Gastroesophageal sphincter (tissue), 3 donors: Measurements from ENCODE around the gene UROC1.

Source experiments
- CTCF ChIP-seq, 4 experiments: fragments of 200-600 bp in 2 of 4; fragments of 450-650 bp in 2 of 4; sonication (generic) in 1 of 4; IDR thresholded peaks; one replicate each; pipeline ENCODE4 v1.5.1; 2017 to 2019; ENCODE audit warnings: antibody characterized with exemption in 4 of 4, mild to moderate bottlenecking in 2 of 4, moderate library complexity in 2 of 4
- POLR2A ChIP-seq, 2 donors: fragments of 450-650 bp; IDR thresholded peaks; one replicate each; pipeline ENCODE4 v1.6.1; 2017; ENCODE audit warnings: antibody characterized with exemption in 2 of 2, mild to moderate bottlenecking in 2 of 2, moderate library complexity in 1 of 2
- POLR2AphosphoS5 ChIP-seq: sonication (generic); formaldehyde crosslinking; IDR thresholded peaks from one replicate; pipeline ENCODE4 v1.6.1; 2017; ENCODE audit warnings: antibody characterized with exemption

- TF ChIP-seq CTCF (IDR thresholded peaks at IDR 0.05), result no peak
- TF ChIP-seq POLR2A (IDR thresholded peaks at IDR 0.05), result no peak
- TF ChIP-seq POLR2AphosphoS5, result no peak
These were observed 1.2 kb upstream of the UROC1 start for GRCh38 chr3:126518779-126519177.
